ENCODE measurements around the gene USP17L19. TPM values are rescaled to one million over a fixed set of nuclear protein-coding genes. Genes with fewer than 3 reads are reported as not detected.

The USP17L19 gene, protein sequence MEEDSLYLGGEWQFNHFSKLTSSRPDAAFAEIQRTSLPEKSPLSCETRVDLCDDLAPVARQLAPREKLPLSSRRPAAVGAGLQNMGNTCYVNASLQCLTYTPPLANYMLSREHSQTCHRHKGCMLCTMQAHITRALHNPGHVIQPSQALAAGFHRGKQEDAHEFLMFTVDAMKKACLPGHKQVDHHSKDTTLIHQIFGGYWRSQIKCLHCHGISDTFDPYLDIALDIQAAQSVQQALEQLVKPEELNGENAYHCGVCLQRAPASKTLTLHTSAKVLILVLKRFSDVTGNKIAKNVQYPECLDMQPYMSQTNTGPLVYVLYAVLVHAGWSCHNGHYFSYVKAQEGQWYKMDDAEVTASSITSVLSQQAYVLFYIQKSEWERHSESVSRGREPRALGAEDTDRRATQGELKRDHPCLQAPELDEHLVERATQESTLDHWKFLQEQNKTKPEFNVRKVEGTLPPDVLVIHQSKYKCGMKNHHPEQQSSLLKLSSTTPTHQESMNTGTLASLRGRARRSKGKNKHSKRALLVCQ
- not detected in 2 replicates for total RNA-seq

DNA sequence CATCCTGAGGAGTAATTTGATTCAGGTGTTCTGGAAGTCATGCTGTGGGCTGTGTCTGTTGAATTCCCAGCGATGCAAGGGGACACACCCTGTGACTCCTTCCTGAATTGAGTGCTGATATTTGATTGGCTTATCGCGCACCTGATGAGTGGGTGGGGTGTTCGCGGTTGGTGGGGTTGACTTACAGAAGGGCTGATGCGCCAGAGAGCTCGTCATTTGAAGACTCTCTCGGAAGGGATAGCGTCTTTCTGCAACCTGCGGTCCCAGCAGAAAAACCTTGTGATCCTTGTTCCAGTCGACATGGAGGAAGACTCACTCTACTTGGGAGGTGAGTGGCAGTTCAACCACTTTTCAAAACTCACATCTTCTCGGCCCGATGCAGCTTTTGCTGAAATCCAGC, at the start of gene USP17L19:
USP17L19 (plus strand) TSS at position 301 of the 400 bp plus-strand sequence; CDS start at position 301, 0 bp downstream.

DNA sequence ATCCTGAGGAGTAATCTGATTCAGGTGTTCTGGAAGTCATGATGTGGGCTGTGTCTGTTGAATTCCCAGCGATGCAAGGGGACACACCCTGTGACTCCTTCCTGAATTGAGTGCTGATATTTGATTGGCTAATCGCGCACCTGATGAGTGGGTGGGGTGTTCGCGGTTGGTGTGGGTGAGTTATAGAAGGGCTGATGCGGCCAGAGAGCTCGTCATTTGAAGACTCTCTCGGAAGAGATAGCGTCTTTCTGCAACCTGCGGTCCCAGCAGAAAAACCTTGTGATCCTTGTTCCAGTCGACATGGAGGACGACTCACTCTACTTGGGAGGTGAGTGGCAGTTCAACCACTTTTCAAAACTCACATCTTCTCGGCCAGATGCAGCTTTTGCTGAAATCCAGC, 42.8 kb upstream of the USP17L19 start, which contains the start of gene USP17L10:
USP17L10 (plus strand) TSS at position 301 of the 400 bp plus-strand sequence; CDS start at position 301, 0 bp downstream.

DNA sequence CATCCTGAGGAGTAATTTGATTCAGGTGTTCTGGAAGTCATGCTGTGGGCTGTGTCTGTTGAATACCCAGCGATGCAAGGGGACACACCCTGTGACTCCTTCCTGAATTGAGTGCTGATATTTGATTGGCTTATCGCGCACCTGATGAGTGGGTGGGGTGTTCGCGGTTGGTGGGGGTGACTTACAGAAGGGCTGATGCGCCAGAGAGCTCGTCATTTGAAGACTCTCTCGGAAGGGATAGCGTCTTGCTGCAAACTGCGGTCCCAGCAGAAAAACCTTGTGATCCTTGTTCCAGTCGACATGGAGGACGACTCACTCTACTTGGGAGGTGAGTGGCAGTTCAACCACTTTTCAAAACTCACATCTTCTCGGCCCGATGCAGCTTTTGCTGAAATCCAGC, 38.1 kb upstream of the USP17L19 start, which contains the start of gene USP17L11:
USP17L11 (plus strand) TSS at position 301 of the 400 bp plus-strand sequence; CDS start at position 301, 0 bp downstream.

DNA sequence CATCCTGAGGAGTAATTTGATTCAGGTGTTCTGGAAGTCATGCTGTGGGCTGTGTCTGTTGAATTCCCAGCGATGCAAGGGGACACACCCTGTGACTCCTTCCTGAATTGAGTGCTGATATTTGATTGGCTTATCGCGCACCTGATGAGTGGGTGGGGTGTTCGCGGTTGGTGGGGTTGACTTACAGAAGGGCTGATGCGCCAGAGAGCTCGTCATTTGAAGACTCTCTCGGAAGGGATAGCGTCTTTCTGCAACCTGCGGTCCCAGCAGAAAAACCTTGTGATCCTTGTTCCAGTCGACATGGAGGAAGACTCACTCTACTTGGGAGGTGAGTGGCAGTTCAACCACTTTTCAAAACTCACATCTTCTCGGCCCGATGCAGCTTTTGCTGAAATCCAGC, 33.3 kb upstream of the USP17L19 start, which contains the start of gene USP17L12:
USP17L12 (plus strand) TSS at position 301 of the 400 bp plus-strand sequence; CDS start at position 301, 0 bp downstream.

DNA sequence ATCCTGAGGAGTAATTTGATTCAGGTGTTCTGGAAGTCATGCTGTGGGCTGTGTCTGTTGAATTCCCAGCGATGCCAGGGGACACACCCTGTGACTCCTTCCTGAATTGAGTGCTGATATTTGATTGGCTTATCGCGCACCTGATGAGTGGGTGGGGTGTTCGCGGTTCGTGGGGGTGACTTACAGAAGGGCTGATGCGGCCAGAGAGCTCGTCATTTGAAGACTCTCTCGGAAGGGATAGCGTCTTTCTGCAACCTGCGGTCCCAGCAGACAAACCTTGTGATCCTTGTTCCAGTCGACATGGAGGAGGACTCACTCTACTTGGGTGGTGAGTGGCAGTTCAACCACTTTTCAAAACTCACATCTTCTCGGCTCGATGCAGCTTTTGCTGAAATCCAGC, 28.6 kb upstream of the USP17L19 start, which contains the start of gene USP17L13:
USP17L13 (plus strand) TSS at position 301 of the 400 bp plus-strand sequence; CDS start at position 301, 0 bp downstream.

DNA sequence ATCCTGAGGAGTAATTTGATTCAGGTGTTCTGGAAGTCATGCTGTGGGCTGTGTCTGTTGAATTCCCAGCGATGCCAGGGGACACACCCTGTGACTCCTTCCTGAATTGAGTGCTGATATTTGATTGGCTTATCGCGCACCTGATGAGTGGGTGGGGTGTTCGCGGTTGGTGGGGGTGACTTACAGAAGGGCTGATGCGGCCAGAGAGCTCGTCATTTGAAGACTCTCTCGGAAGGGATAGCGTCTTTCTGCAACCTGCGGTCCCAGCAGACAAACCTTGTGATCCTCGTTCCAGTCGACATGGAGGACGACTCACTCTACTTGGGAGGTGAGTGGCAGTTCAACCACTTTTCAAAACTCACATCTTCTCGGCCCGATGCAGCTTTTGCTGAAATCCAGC, 19.1 kb upstream of the USP17L19 start, which contains the start of gene USP17L15:
USP17L15 (plus strand) TSS at position 301 of the 400 bp plus-strand sequence; CDS start at position 301, 0 bp downstream.

DNA sequence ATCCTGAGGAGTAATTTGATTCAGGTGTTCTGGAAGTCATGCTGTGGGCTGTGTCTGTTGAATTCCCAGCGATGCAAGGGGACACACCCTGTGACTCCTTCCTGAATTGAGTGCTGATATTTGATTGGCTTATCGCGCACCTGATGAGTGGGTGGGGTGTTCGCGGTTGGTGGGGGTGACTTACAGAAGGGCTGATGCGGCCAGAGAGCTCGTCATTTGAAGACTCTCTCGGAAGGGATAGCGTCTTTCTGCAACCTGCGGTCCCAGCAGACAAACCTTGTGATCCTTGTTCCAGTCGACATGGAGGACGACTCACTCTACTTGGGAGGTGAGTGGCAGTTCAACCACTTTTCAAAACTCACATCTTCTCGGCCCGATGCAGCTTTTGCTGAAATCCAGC, 9.6 kb upstream of the USP17L19 start, which contains the start of gene USP17L17:
USP17L17 (plus strand) TSS at position 301 of the 400 bp plus-strand sequence; CDS start at position 301, 0 bp downstream.

DNA sequence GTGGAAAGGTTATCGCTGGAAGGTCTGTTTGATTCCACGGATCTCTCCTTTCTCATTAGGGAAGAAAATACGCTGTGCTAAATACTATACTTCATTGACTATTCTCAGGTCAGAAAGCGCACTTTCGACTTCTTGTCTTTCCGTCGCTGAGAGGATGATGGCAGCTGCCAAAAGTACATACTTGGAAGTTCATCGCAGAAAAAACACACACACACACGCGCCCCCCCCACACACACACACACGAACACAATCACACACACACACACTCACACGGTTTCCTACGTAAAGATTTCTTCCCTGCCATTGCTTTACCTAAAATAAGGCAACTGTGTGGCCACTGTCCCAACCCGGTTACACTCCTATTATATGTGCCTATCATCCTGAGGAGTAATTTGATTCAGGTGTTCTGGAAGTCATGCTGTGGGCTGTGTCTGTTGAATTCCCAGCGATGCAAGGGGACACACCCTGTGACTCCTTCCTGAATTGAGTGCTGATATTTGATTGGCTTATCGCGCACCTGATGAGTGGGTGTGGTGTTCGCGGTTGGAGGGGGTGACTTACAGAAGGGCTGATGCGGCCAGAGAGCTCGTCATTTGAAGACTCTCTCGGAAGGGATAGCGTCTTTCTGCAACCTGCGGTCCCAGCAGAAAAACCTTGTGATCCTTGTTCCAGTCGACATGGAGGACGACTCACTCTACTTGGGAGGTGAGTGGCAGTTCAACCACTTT, 5.1 kb upstream of the USP17L19 start, which contains the start of gene USP17L18:
USP17L18 (plus strand) TSS at position 678 of the 728 bp plus-strand sequence; CDS start at position 678, 0 bp downstream.

DNA sequence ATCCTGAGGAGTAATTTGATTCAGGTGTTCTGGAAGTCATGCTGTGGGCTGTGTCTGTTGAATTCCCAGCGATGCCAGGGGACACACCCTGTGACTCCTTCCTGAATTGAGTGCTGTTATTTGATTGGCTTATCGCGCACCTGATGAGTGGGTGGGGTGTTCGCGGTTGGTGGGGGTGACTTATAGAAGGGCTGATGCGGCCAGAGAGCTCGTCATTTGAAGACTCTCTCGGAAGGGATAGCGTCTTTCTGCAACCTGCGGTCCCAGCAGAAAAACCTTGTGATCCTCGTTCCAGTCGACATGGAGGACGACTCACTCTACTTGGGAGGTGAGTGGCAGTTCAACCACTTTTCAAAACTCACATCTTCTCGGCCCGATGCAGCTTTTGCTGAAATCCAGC, 4.6 kb downstream of the USP17L19 start, which contains the start of gene USP17L20:
USP17L20 (plus strand) TSS at position 301 of the 400 bp plus-strand sequence; CDS start at position 301, 0 bp downstream.

DNA sequence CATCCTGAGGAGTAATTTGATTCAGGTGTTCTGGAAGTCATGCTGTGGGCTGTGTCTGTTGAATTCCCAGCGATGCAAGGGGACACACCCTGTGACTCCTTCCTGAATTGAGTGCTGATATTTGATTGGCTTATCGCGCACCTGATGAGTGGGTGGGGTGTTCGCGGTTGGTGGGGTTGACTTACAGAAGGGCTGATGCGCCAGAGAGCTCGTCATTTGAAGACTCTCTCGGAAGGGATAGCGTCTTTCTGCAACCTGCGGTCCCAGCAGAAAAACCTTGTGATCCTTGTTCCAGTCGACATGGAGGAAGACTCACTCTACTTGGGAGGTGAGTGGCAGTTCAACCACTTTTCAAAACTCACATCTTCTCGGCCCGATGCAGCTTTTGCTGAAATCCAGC, 9.4 kb downstream of the USP17L19 start, which contains the start of gene USP17L21:
USP17L21 (plus strand) TSS at position 301 of the 400 bp plus-strand sequence; CDS start at position 301, 0 bp downstream.

DNA sequence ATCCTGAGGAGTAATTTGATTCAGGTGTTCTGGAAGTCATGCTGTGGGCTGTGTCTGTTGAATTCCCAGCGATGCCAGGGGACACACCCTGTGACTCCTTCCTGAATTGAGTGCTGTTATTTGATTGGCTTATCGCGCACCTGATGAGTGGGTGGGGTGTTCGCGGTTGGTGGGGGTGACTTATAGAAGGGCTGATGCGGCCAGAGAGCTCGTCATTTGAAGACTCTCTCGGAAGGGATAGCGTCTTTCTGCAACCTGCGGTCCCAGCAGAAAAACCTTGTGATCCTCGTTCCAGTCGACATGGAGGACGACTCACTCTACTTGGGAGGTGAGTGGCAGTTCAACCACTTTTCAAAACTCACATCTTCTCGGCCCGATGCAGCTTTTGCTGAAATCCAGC, 14.1 kb downstream of the USP17L19 start, which contains the start of gene USP17L22:
USP17L22 (plus strand) TSS at position 301 of the 400 bp plus-strand sequence; CDS start at position 301, 0 bp downstream.

Other genes with a start within 250 kb of the USP17L19 start
- gene FAM90A26, start 83.0 kb upstream of the USP17L19 start, total RNA-seq = not detected in 2 replicates
- gene USP17L10, start 42.7 kb upstream of the USP17L19 start, total RNA-seq = not detected in 2 replicates
- gene USP17L11, start 38.0 kb upstream of the USP17L19 start, total RNA-seq = not detected in 2 replicates
- not detected in 2 replicates for gene USP17L12, start 33.2 kb upstream of the USP17L19 start, total RNA-seq
- gene USP17L13, start 28.5 kb upstream of the USP17L19 start, total RNA-seq = not detected in 2 replicates
- 0.11 TPM in 1 of 2 replicates, not detected in the other for gene USP17L15, start 19.0 kb upstream of the USP17L19 start, total RNA-seq
- not detected in 2 replicates for gene USP17L17, start 9.5 kb upstream of the USP17L19 start, total RNA-seq
- gene USP17L18, start 4.7 kb upstream of the USP17L19 start, total RNA-seq = not detected in 2 replicates
- gene USP17L20, start 4.7 kb downstream of the USP17L19 start, total RNA-seq = not detected in 2 replicates
- not detected in 2 replicates for gene USP17L21, start 9.5 kb downstream of the USP17L19 start, total RNA-seq
- gene USP17L22, start 14.2 kb downstream of the USP17L19 start, total RNA-seq = not detected in 2 replicates
- gene USP17L24, start 71.8 kb downstream of the USP17L19 start, total RNA-seq = not detected in 2 replicates
- gene USP17L25, start 76.5 kb downstream of the USP17L19 start, total RNA-seq = not detected in 2 replicates
- gene USP17L26, start 81.3 kb downstream of the USP17L19 start, total RNA-seq = not detected in 2 replicates
- gene USP17L5, start 86.0 kb downstream of the USP17L19 start, total RNA-seq = not detected in 2 replicates
- gene USP17L27, start 90.8 kb downstream of the USP17L19 start, total RNA-seq = not detected in 2 replicates
- gene USP17L28, start 95.5 kb downstream of the USP17L19 start, total RNA-seq = not detected in 2 replicates
- not detected in 2 replicates for gene USP17L29, start 100.3 kb downstream of the USP17L19 start, total RNA-seq
- gene USP17L30, start 109.8 kb downstream of the USP17L19 start, total RNA-seq = not detected in 2 replicates
- not detected in 2 replicates for gene DEFB131A, start 191.0 kb downstream of the USP17L19 start, total RNA-seq

Measured in uterine smooth muscle cell (primary cell).